NCI-H2029 treated with DMSO at 0.1 percent for 48 hours (cell line): Measurements from ENCODE around the gene LYZ.

Source experiments
- DNase-seq: peaks from one replicate; lab custom pipeline; 2025; lab: John Stamatoyannopoulos, UW

LYZ gene

DNA sequence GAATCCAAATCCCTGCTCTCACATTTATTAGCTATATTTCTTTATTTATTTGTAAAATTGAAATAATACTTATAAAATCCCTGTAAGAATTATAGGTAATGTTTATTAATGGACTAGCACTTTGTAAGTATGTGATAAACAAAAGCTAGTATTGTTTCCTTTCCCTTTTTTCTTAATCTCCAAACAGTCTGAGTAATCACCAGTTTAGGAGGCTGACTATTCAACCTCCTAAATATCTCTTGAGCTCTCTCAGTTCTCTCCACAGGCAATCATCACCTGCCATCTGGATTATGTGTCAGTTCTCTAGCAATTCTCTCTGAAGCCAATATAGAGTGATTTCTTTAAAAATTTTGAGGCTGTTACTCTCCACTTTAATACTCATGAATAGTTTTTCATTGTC, 9.2 kb upstream of the LYZ start:
- DNase-seq = no peak

DNA sequence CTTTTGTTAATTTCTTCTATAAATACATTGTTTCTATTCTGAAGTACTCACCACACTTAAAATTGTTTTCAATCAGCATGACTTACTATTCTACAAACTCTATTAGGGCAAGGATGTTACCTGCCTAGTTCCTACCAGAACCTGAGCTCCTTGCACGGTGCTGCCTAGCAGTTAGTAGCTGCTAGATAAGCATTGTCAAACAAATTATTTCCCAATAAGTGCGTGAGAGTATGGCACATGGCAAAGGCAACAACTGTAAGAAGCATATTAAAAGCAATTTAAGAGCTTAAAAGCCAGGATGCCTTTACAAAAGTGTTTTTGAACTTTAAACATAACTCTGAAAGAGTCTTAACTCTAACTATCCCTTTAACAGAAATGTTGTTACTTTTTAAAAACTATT, 8.2 kb upstream of the LYZ start:
- DNase-seq = no peak

DNA sequence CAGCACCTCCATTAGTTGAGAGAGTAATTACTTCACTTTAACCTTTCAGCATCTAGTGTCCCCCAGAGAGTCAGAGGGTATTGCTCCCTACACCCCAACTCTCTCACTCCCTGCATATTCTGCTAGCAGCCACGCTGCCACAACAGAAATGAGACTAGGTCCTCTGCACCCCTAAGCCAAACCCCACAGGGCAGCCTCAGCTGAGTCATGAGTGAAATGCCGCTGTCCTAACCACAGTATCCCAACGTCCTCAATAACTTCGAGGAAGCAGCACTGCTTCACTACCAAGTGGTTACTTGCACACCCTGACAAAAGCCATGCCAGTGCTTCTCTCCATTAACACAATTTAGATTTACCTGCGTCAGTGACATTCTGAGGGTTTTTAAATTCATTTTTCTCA, 6.9 kb upstream of the LYZ start:
- DNase-seq = no peak

GRCh38 chr12:69342421-69342820, 5.8 kb upstream of the LYZ start:
- no peak for DNase-seq

GRCh38 chr12:69343357-69343756, 4.8 kb upstream of the LYZ start:
- no peak for DNase-seq

DNA sequence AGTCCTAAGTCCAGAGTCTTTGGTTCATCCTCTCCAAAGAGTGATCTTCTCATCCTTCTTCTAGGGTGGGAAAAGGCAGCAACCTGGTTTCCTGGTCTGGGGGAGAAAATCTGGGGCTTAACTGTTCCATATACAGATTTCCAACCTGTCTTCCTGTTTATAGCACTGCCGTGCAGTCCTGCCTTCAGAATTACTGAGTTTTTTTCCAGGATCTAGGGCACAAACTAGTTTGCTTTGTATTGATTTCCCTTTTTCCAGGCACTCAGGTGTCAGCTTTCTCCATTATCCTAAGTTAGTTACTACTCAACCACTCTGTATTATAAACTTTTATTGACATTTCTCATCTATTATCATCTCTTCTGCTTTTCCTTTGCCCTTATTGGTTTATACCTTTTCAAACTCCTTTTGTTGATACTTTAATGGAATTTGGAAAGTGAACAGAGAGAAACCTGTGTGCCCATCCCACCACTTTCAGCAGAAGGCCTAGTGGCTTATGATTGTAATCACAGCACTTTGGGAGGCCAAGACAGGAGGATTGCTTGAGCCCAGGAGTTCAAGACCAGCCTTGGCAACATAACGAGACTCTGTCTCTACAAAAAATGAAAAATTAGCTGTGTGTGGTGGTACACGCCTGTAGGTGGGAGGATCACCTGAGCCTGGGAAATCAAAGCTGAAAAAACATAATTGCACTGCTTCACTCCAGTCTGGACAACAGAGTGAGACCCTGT, 4.1 kb upstream of the LYZ start:
- no peak for DNase-seq

DNA sequence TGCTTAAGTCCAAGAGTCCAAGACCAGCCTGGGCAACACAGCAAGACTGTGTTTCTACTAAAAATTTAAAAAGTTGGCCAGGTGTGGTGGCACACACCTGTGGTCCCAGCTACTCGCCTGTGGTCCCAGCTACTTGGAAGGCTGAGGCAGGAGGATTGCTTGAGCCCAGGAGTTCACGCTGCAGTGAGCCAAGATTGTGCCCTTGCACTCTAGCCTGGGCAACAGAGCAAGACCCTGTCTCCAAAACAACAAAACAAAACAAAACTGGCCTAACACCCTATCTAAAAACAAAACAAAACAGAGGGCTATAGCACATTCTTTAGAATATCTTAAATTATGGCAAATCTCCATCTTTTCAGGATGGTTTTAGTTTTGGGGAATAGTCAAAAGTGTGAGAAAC, 3.1 kb upstream of the LYZ start:
- DNase-seq = no peak

- no peak for DNase-seq
These were observed 2.4 kb upstream of the LYZ start for GRCh38 chr12:69345742-69346141.

DNA sequence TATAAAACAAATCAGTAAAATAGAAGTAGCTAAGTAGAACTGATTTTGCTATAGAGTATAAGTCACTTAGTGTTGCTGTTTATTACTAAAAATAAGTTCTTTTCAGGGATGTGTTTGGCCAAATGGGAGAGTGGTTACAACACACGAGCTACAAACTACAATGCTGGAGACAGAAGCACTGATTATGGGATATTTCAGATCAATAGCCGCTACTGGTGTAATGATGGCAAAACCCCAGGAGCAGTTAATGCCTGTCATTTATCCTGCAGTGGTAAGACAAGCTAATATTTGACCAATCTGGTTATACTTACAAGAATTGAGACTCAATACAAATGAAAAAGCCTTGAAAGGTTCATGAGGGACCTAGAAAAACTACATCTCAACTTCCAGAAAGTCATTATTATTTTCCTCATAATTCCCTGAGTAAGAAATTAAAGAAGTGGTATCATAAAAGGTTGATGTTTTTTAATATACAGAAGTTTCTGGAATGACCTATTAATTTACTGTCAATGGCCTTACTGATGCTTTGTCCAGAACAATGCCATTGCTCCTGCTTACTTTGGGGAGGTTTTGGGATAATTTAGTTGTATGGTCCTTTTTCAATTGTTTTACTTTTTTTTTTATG, 1.9 kb downstream of the LYZ start:
- no peak for DNase-seq

DNA sequence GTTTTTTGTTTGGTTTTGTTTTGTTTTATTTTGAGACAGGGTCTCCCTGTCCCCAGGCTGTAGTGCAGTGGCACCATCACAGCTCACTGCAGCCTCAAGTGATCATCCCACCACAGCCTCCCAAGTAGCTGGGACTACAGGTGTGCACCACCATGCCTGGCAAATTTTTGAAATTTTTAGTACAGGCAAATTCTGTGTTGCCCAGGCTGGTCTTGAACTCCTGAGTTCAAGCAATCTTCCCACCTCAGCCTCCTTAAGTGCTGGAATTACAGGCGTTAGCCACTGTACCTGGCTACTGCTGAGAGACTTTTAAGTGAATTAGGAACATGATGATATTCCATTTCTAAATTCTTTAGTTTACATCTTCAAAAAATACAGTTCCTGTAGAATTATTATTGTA, 2.6 kb downstream of the LYZ start:
- DNase-seq = no peak

DNA sequence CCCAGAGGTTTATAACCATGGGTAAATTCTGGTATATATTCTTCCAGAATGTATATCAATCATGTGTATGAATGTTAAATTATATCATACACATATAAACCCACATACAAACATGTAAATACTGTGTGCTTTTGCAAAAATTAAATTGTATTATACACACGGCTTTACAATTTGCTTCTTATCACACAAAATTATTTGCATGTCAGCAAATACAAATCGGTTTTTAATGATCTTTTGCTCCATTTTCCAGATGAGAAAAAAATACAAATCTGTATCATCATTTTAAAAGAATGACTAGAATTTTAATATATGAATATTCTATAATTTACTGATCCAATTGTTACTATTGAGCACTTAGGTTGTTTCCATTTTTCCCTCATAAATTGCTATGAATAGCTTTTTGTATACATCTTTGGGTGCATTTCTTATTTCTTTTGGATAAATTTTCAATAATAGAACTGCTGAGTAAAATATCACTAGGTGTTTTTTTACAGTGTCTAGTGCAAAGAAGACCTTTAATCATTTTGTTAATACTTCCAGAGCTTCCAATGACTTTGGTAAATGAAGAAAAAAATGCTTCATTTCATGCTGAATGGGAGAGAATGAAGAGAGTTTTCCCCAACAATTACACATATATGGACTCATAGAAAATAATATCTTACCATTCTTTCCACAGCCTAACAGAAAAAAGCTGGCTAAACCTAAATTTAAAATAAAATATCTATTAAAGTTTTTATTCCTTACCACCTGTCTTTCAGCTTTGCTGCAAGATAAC, 3.5 kb downstream of the LYZ start:
- DNase-seq = no peak

- DNase-seq = no peak
These were observed 4.7 kb downstream of the LYZ start for GRCh38 chr12:69352904-69353303.

GRCh38 chr12:69354172-69354555, 6.0 kb downstream of the LYZ start:
- no peak for DNase-seq

DNA sequence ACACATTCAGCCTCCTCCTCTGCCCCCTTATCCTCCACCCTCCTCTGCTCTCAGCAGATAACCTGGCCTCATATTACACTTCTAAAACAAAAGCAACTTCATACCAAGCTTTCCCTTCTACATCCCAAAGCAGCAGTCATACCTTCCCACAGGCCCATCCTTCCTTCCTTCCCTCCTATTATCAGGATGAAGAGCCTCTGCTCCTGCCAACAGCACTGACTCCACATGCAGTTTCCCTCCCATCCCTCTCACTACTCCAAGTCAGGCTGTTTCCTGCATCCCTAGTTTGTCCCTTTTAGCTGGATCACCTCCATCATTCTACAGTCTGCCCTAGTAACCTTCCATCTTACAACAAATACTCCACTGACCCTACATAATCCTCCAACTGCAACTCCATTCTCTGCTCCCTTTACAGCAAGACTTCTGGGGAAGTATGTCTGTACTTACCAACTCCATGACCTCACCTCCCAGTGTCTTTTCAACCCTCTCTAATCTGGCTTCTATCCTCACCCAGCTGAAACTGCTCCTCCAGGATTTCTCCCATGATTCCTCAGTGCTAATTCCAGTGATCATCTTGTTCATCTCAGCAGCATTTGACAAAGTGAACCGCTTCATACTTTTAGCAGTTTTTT, 6.5 kb downstream of the LYZ start:
- DNase-seq = no peak

GRCh38 chr12:69355363-69356028, 7.3 kb downstream of the LYZ start:
- no peak for DNase-seq

DNA sequence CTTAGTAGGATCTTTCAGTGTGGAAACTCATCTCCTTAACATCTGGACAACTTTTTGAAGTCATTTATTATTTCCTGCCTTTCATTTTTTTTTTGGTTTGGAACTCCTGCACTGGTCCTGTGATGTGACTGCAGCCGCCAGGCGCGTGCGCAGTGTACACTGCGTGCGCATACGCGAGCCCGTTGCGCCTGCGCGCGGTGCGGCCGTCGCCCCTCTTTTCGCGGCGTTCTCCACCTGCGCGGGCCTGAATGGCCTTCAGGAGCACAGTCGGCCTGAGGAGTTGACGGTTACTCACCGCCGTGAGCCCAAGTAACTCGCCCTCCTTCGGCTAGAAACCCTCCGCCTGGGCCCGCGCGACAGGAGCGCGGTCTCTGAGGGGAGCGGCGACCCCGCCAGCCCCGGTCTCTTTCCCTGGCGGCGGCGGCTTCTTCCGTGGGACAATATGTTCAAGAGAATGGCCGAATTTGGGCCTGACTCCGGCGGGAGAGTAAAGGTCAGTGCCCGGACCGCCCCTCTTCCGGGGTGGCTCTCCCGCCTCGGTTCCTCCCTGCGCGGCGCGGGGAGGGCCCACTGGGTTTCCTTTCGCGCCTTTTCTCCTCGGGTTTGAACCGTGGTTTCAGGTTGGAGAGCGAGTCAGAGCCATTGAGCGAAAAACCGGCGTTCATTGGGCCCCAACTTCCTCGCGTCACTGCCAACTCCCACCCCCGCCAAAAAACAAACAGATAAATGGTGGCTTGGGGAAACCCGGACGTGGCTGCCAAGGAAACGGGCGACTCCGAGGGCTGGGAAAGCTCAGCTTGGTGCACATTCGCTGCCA, 11.6 kb downstream of the LYZ start, which contains the start of gene YEATS4:
Gene YEATS4 (plus strand): TSS at position 213 of the 817 bp plus-strand sequence. CDS start 230 bp downstream, at position 443.
- peak; percentile 90 for DNase-seq

DNA sequence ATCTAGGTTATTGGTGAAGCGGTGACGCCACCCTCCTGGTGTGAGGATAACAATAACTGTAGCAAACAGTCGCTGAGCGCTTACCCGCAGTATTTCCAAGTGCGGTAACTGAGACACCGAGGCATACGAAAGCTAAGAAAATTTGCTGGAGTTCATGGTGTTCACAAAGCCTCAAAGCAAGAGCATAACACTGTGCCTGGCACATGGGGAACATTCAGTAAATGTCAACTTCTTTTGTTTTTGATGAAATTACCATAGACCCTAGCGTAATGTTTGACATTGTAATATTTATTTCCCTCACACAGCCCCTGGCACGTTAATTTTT, 12.1 kb downstream of the LYZ start:
- no peak for DNase-seq

- no peak for DNase-seq
These were observed 18.6 kb downstream of the LYZ start for GRCh38 chr12:69366796-69367195.

- no peak for DNase-seq
These were observed 20.0 kb downstream of the LYZ start for GRCh38 chr12:69368171-69368570.

DNA sequence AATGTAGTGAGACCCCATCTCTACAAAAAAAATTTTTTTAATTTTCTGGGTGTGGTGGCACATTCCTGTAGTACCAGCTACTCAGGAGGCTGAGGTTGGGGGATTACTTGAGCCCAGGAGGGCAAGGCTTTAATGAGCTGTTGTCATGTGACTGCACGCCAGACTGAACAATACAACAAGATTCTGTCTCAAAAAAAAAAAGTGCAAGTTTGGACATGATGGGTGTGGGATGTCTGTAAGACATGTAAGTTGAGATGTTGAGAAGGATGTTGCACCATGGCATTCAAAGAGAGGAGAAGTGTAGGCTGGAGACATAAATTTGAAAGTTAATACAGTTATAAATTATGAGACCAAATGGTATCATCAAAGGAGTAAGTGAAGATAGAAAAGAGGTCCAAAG, 34.9 kb downstream of the LYZ start:
- no peak for DNase-seq

DNA sequence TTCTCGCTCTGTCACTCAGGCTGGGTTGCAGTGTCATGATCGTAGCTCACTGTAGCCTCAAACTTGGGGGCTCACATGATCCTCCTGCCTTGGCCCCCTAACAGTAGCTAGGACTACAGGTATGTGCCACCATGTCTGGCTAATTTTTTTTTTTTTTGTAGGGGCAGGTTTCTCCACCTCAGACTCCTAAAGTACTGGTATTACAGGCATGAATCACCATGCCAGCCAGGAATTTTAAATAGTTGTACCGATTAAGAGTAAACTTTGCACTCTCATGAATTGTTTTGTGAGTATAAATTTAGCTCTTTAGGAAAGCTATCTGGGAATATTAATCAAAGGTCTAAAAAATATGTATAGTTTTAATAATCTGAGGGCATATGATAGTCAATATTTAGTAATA, 36.9 kb downstream of the LYZ start:
- DNase-seq = no peak
